Embryonic facial prominence (tissue), 1 donor: ENCODE results near the gene SSB.
"Not testable (repeated sequence)": the region's sequence is repeated elsewhere in the genome, so short reads cannot be mapped to it uniquely, and the experiment has no call there.

ENCODE experiments used
- DNase-seq: peaks from one replicate; pipeline ENCODE4 v3.0.0-alpha.2; 2016; ENCODE audit errors: extremely low spot score

SSB gene

GRCh38 chr2:169781249-169782013, 17.2 kb upstream of the SSB start:
- DNase-seq, result no peak

DNA sequence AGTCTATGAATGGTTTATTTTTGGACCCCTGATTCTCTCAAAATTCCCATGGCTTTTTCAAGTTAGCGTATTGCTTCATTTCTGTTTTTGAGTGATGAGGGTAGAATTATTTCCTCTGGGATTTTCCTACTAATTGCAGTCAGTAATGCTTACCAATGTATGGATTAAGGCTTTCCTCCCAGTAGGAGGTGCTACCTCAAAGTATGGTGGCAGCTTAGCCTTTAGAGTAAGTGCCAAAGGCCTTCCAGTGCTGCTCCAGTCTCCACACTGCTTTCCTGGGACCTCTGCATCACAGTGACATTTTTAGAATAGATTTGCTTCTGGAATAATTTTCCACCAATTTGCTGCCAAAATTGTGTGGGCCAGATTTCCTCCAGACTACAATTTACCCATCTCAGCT, 16.2 kb upstream of the SSB start:
- no peak for DNase-seq

DNA sequence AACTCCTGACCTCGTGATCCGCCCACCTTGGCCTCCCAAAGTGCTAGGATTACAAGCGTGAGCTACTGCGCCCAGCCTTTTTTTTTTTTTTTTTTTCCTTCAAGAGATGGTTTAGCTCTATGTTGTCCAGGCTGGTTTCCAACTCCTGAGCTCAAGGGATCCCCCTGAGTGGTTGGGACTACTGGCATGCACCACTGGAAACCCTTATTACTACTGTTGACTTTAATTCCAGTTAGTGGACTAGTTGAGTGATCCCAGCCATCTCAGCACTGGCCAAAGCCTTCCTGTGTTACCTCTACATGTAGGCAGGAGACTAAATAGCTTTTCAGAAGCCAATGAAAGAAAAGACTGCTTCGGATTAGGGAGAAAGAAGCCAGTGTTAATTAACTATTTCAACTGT, 8.1 kb upstream of the SSB start:
- no peak for DNase-seq

- DNase-seq, result no peak
Measured at GRCh38 chr2:169795181-169795580, 3.5 kb upstream of the SSB start.

- DNase-seq, result no peak
Measured at GRCh38 chr2:169796441-169796840, 2.2 kb upstream of the SSB start.

GRCh38 chr2:169797601-169798000, 1.1 kb upstream of the SSB start:
- DNase-seq, result no peak

DNA sequence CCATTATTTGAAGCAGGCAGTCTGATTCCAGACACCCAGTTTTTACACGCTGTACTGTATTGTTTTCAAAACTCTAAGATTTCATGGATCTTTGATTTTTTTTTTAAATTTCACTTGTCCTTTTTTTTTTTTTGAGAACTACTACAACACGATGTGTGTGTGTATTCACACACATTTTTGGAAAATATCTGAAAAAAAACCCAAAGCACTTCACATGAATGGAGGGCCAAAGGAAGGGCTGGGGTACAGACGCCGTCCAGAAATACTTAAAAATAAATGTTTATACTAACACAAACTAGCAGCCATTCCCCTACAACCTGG, 314 bp upstream of the SSB start:
- DNase-seq, result no peak

- DNase-seq, result no peak
Measured at GRCh38 chr2:169803480-169803879, 4.8 kb downstream of the SSB start.

GRCh38 chr2:169806586-169806985, 7.9 kb downstream of the SSB start:
- DNase-seq, result no peak

DNA sequence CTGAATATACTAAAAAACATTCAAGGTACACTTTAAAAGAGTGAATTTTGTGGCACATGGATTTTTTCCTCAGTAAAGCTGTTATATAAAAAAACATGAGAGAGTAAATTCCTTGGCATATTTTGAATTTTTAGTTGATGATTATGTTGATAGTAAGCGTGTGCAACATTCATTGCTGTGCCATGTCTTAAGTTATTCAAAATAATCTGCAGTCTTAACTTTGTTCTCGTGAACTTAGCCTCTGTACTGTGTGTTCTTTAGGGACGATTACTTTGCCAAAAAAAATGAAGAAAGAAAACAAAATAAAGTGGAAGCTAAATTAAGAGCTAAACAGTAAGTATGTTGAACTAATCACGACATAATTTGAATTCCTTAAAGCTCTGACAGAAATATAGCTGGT, 9.6 kb downstream of the SSB start:
- no peak for DNase-seq

DNA sequence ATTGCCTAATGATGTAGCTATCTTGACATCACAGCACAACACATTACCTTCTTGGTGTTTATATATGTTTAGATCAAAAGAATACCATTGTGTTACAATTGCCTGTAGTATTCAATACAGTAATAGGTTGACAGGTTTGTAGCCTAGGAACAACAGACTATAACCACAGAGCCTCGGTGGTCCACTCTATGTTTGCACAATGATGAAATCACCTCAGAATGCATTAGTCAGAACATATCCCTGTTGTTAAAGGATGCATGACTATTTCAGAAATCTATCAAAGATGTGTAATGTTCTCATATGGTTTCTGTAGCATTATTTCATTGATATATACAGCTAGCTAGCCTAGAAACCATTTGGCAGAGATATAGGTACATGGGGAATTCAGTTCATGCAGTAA, 17.2 kb downstream of the SSB start:
- DNase-seq, result no peak

DNA sequence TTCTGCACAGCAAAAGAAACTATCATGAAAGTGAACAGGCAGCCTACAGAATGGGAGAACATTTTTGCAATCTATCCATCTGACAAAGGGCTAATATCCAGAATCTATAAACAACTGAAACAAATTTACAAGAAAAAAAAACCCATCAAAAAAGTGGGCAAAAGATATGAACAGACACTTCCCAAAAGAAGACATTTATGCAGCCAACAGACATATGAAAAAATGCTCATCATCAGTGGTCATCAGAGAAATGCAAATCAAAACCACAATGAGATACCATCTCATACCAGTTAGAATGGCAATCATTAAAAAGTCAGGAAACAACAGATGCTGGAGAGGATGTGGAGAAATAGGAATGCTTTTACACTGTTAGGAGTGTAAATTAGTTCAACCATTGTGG, 18.3 kb downstream of the SSB start:
- not testable (repeated sequence) for DNase-seq

GRCh38 chr2:169817369-169817768, 18.7 kb downstream of the SSB start:
- DNase-seq, result not testable (repeated sequence)

- no peak for DNase-seq
Measured at GRCh38 chr2:169818241-169818640, 19.6 kb downstream of the SSB start.

DNA sequence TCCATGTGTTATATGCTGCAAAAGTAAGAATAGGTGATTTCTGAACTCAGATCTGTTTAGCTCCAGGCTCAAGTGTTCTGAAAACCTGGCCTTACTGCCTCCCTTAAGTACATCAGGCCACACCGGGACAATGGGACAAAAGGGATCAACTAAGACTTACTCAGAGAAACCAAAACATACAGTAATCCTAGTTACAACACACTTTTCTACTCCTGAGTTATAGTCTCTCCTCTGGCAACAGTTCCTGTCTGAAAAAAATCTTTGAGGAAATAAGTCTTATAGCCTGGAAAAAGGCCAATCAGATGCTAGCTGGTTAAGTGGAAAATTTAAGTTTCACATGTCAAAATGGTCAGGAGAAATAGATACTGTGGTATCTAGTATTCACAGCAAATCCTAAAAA, 20.4 kb downstream of the SSB start:
- DNase-seq, result no peak

DNA sequence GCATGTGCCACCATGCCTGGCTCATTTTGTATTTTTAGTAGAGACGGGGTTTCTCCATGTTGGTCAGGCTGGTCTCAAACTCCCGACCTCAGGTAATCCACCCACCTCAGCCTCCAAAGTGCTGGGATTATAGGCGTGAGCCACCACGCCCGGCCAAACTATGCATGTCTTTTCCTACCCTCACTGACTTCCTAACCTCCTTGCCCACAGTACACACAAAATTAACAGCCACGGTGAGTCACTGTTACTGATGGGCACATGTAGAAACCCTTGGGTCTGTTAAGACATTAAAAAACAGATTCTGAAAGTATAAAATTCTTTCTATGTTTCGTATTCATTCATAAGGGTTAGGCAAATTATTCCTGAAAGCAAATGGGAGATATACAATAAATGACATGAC, 21.4 kb downstream of the SSB start:
- not testable (repeated sequence) for DNase-seq

DNA sequence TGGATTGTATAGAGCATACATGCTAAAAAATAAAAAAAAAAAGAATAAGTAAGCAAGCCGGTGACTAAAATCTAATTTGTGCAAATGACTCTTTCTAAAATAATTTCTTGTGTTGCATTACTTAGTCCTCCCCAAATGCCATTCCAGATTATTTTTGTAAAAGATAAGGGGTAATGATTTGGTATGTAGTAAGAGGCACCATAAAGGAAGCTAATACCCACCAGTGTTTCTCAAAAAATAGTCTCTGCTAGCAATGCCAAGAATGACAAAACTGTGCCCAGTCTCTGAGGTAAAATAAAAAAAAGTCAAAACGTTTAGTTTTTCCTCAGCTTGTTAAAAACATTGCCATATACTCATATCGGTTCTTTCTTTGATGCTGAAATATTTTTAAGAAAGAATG, 23.4 kb downstream of the SSB start:
- DNase-seq, result no peak

GRCh38 chr2:169822785-169823392, 24.2 kb downstream of the SSB start:
- DNase-seq, result no peak

- DNase-seq, result no peak
Measured at GRCh38 chr2:169823996-169824372, 25.3 kb downstream of the SSB start.

- DNase-seq, result no peak
Measured at GRCh38 chr2:169824373-169825333, 26.0 kb downstream of the SSB start, which contains the start of gene METTL5. METTL5 (minus strand) TSS chr2:169824905; CDS start chr2:169824597, 308 bp downstream.

- peak; percentile 86 for DNase-seq
Measured at GRCh38 chr2:169827272-169828140, 28.8 kb downstream of the SSB start, which contains the start of gene UBR3. UBR3 (plus strand) TSS chr2:169827454; CDS start chr2:169827508, 54 bp downstream.
